HG03196 (cell line): Measurements from ENCODE around the gene CDCA5.
A peak's percentile ranks its signal among the peaks of the same experiment; 100 is the strongest.
"Not testable (repeated sequence)": the region's sequence is repeated elsewhere in the genome, so short reads cannot be mapped to it uniquely, and the experiment has no call there.

ENCODE experiments used
- ATAC-seq: cut with Tn5 transposase; IDR thresholded peaks from one replicate; pipeline ENCODE4 v1.9.1; 2021; ENCODE audit not compliant: unreplicated experiment

CDCA5 gene

DNA sequence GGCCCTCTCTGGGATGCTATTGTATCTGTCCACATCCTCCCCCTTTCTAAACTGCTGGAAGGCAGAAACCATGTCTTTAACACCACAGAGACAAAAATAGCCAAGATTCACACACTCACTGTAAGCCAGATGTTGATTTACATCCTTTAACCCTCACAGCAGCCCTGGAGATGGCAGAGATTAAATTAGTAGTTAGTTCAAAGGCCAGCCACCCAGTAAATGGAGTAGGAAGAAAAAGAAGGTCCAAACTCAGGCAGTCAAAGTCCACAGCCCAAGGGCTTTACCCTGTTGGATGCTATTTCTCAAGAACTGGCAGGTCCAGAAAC lies 35.8 kb upstream of the CDCA5 start:
- ATAC-seq, result no peak

DNA sequence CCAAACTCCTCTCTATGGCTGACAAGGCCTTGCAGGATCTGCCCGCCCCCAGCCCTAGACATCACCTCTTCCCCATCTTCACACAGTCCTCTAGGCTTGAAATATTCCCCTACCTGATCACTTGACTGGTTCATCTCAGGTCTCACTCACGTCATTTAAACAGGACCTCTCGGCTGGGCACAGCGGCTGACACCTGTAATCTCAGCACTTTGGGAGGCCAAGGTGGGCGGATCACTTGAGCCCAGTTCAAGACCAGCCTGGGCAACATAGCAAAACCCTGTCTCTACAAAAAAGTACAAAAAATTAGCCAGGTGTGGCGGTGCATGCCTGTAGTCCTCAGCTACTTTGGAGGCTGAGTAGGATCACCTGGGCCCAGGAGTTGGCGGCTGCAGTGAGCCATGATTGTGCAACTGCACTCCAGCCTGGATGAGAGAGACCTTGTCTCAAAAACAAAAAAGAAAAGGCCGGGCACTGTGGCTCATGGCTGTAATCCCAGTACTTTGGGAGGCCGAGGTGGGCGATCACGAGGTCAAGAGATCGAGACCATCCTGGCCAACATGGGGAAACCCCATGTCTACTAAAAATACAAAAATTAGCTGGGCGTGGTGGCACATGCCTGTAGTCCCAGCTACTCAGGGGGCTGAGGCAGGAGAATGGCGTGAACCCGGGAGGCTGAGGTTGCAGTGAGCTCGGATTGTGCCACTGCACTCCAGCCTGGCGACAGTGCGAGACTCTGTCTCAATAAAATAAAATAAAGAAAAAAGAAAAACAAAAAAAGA lies 35.2 kb upstream of the CDCA5 start:
- ATAC-seq, result not testable (repeated sequence)

DNA sequence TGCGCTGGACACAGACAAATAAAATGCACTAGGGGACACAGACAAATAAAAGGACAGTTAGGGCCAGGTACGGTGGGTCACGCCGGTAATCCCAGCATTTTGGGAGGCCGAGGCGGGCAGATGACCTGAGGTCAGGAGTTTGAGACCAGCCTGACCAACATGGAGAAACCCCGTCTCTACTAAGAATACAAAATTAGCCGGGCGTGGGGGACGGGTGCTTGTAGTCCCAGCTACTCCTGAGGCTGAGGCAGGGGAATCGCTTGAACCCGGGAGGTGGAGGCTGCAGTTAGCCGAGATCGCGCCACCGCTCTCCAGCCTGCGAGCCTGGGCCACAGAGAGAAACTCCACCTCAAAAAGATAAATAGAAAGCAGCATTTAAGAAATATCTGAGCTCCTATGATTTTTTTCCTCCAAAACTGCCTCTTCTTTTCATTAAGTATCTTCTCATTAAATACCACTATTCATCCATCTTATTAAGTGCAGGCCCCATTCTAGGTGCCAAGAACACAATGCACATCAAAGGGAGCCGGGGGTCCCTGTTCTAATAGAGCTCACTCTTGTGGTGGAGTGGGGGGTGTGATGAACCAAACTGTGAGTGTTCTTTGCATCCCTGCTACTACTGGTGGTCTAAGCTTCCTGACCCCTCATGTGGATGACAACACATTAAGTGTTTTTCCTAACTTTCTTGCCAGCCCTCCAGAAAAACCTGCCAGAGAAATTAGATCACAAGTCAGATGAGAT lies 34.4 kb upstream of the CDCA5 start:
- ATAC-seq, result no peak

DNA sequence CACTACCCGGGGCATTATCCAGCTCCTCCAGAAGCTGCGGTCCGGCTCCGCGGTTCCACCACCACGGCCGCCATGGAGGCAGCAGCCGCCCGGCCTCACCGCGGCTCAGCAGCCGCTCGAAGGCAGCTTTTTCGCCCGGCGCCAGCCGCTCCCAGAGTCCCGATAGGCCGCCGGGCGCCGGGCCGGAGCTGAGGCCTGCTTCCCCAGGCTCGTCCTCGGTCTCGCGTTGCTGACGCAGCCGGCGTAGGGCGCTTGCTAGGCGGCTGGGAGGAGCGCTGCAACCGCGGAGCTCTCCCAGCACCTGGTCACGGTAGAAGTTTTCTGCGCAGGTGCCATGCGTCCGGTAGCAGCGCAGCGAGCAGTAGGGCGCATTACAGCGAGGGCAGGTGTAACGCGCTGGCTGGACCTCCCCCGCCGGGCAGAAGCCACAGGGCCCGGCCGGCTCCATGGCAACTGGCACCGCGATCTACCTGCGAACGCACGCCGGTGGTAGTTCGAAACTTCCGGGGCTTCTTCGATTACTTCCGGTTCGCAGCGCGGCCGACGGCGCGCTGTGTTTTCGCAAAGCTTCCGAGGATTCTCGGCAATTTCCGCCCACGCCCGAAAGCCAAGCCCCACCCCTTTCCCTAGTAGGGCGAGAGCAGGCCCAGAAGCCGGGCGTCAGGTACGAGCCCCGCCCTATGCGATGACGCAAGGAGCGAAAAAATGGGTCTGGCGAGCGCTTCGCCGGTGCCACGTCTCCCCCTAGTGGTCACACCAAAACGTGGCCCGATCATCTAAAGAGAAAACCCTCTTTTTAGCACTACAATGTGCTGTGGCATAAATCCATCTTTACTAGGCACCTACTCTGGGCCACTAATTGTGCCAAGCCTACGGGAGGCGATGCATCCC lies 33.6 kb upstream of the CDCA5 start, which contains the start of gene ZNHIT2:
ZNHIT2 (minus strand) TSS at position 496 of the 891 bp plus-strand sequence; CDS start at position 448, 48 bp downstream.
- ATAC-seq, result peak; percentile 46

DNA sequence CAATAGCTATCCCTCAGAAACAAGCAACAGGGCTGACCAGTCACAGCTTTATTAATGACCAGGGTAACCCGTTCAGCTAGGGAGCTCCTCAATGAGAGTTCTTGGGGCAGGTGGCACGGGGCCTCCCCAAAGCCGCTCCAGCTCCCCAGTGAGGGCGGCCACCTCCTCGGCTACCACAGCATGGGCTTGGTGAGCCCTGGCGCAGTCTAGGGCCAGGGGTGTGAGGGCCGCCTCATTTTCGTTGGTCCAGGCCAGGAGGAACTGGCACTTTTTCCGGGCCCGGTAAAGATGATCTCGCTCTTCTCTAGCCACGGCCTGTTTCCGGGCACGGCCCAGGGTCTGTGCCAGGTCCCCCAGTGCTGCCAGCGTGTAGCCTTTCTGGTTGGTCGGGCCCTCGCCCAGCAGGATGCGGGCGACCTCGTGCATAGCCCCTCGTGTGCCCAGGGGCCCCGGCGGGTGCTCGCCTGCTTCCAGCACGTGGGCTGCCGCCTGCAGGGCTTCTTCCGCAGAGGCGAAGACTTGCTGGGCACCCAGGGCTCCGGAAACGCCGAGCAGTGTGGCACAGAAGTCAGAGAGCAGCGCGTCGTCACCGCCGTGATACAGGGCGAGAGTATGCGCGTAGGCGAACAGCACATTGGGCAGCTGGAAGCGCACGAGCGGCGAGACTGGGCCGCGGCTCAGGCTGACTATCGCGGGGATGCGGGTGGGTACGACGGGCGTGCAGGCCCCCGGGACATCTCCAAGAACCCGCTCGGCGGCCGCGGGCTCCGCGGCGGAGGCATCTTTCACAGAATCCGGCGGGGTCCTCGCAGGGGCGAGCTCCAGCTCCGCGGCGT lies 32.7 kb upstream of the CDCA5 start:
- no peak for ATAC-seq

DNA sequence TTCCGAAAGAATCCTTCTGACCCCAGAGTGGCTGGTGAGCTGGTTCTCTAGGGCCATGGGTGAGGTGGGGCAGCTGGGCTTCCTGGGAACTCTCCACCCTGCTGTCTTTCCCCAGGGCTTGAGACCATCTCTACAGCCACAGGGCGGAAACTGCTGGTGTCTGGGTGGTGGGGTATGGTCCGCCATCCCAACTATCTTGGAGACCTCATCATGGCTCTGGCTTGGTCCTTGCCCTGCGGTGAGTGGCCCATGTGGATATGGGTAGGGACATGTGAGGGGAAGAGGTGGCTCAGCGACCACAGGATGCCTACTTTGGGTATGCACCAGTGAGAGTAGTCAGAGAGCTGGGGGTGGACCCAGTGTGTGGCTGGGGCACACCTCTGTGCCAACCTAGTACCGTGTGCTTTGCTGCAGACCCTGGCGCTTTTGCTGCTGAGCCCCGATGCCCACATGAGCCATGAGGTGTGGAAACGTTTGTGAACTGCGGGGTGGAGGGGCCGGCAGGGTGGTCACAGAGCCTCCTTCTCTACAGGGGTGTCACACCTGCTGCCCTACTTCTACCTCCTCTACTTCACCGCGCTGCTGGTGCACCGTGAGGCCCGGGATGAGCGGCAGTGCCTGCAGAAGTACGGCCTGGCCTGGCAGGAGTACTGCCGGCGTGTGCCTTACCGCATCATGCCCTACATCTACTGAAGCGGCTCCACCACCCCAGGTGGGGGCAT lies 31.7 kb upstream of the CDCA5 start:
- ATAC-seq, result no peak

DNA sequence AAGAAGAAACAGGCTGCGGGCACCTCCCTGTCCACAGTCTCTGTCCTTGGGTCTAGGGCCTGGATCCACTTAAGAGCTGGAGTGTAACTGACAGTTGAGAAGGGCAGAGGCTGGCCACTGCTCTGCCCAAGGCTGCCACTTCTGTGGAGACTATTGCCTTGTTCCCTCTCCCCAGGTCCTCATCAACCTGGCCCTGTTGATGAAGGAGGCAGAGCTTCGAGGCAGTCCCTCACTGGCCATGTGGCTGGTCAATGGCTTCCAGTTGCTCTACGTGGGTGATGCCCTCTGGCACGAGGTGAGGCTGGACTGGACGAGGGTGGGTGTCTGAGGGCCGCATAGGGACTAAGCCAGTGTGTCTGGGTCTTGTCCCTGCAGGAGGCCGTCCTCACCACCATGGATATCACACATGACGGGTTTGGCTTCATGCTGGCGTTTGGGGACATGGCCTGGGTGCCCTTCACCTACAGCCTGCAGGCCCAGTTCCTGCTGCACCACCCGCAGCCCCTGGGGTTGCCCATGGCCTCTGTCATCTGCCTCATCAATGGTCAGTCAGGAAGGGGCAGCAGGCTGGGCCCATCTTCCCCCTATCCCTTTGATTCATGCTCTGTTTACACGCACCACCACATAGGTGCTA lies 30.8 kb upstream of the CDCA5 start:
- ATAC-seq, result no peak

DNA sequence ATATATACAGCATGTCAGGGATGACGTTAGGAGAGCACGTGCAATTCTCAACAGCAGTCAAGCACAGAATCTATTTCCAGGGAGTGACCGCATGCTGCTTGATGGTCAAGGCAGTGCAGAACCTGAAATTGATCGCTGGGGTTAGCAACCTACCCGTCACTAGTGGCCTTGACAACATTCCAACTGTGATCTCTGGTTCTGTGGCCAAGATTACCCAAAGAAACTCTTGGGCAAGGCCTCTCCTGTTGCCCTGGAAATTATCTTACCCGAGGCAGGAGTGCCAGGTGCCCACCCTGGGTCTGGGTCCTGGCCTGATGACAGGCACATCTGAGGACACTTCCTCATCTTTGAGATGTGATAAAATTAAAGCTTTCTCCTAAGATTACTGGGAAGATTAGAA lies 30.0 kb upstream of the CDCA5 start:
- no peak for ATAC-seq

DNA sequence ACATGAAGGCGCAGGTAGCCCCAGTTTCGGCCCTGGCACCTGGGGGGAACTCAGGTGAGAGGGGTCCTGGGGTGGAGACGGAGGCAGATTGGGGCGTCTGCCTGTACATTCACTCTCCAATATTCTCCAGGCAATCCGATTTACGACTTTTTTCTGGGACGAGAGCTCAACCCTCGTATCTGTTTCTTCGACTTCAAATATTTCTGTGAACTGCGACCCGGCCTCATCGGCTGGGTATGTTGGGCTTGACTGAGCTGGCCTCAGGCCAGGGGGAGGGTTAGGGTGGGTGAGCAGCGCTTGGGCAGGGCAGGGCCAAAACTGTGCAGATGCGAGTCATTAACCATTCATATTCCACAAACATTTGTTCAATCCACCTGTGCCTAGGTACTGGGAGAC lies 29.5 kb upstream of the CDCA5 start:
- ATAC-seq, result no peak

DNA sequence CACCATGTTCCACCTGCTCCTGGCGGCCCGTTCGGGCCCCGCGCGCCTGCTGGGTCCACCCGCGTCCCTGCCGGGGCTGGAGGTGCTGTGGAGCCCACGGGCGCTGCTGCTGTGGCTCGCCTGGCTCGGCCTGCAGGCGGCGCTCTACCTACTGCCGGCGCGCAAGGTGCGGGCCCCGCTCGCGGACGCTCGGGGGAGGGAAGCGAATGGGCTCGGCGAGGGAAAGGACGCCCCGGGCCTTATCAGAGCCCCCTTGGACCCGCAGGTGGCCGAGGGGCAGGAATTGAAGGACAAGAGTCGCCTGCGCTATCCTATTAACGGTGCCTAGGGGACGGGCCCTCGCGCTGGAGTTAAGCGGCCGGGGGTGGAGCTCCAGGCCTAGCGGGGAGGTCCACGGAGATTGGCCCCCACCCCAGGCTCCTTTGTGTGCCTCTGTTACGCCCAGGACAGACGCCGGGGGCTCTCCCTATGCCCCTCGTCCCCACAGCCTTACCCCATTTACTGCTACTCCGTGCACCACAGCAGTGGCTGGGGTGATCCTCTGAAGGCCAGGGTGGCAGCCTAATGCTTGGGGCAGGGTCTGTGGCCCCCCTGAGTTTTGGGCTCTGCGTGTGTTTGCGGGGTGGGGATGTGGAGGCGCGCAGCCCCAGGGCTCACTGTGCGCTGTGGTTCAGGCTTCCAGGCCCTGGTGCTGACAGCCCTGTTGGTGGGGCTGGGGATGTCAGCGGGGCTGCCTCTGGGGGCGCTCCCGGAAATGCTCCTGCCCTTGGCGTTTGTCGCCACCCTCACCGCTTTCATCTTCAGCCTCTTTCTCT lies 28.9 kb upstream of the CDCA5 start:
- ATAC-seq, result no peak

DNA sequence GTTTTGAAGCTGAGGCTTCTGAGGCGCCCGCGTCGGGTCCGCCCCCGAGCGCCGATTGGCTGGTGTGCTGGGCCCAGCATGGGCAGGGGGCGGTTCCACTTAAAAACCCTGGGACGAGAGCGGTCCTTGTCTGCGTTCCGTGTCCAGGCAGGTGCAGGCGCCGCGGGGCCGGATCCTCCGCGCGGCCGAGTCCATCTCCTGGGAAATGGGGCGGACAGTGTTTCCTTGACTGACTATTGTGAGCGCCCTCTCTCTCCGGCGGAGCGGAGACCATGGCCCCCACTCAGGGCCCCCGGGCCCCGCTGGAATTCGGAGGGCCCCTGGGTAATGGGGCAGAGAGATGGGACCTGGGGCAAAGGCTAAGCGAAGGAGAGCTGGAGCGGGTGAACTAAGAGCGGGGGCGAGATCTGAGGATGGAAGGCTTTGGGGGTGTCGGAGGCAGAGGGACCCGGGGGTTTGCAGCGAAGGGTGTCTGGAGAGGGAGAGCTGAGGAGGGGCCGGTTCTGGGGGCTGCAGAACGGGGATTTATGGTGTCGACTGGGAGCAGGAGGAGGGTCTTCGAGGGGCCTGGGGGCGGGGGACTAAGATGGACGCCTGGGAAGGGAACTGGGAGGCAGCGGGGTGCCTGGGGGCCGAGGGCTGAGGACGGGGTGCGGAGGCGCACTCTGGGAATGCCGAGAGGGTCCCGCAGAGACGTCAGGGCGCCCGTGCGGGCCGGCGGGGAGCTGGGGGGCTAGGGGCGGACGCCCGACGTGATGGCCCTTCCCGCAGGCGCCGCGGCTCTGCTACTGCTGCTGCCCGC lies 28.1 kb upstream of the CDCA5 start, which contains the start of gene TM7SF2:
TM7SF2 (plus strand) TSS at position 129 of the 802 bp plus-strand sequence; CDS start at position 273, 144 bp downstream.
- peak; percentile 55 for ATAC-seq

DNA sequence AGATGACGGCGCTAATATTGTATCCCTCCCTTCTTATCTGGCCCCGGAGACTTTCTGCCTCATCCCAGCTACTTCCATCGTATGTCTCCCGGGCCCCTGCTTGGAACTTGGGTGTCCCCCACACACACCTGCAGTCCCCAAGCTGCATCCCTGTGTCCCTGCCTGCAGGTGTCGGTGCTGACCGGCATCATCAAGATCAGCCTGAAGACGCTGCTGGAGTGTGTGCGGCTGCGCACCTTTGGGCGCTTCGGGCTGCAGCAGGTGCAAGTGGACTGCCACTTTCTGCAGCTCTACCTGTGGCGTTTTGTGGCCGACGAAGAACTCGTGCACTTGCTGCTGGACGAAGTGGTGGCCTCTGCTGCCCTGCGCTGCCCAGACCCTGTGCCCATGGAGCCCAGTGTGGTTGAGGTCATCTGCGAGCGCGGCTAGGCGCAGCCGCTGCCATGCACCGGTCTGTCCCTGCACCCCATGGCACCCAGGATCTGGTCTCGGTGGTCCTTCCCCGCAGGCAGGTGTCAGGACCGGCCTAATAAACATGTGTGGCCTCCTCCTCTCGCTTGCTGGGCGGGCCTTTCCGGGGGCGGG lies 27.4 kb upstream of the CDCA5 start:
- ATAC-seq, result no peak

DNA sequence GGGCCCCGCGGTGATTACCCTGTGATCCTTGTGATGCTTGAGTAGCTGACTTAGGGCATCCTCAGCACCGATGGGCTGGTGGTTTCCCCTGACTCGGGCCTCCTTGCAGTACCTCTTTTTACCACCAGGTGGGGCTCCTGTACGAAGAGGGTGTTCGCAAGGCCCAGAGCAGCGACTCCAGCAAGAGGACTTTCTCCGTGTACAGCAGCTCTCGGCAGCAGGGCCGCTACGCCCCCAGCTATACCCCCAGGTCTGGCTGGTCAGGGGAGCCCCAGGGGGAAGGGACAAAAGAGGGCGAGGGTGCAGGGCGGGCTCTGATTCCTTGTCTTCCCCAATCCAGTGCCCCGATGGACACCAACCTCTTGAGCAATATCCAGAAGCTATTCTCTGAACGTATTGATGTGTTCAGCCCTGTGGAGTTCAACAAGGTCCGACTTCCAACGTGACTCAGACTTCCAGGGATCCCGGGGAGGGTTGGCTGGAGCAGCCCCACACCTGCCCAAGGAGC lies 26.6 kb upstream of the CDCA5 start:
- ATAC-seq, result peak; percentile 30

DNA sequence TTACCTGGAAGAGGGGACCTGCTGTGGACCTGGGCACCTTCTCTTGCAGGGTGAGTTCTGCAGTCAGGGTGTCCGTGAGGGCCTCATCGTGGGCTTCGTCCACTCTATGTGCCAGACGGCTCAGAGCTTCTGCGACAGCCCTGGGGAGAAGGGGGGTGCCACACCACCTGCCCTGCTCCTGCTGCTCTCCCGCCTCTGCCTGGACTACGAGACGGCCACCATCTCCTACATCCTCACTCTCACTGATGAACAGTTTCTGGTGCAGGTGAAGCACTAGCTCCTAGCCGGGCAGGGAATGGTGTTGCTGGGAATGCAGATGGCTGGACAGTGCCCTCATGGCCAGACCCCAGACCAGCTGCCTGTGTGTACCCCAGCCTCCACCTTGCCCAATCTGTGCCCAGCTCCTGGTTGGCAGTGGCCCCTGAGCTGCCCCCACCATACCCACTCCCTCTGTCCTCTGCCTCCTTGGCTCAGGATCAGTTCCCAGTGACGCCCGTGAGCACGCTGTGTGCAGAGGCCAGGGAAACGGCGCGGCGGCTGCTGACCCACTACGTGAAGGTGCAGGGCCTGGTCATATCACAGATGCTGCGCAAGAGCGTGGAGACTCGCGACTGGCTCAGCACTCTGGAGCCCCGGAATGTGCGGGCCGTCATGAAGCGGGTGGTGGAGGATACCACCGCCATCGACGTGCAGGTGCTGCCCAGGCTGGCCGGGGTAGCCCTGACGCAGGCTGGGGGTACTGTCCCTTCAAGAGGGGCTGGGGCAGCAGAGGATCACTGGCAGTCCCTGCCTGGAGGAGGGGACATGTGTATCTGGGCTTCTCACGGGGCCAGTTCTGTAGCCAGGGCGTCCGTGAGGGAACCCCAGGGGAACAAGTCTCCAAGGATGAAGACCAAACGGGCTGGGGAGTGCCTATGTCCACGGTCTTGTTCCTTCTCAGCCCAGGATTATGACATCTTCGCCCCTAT lies 25.7 kb upstream of the CDCA5 start:
- ATAC-seq, result no peak

DNA sequence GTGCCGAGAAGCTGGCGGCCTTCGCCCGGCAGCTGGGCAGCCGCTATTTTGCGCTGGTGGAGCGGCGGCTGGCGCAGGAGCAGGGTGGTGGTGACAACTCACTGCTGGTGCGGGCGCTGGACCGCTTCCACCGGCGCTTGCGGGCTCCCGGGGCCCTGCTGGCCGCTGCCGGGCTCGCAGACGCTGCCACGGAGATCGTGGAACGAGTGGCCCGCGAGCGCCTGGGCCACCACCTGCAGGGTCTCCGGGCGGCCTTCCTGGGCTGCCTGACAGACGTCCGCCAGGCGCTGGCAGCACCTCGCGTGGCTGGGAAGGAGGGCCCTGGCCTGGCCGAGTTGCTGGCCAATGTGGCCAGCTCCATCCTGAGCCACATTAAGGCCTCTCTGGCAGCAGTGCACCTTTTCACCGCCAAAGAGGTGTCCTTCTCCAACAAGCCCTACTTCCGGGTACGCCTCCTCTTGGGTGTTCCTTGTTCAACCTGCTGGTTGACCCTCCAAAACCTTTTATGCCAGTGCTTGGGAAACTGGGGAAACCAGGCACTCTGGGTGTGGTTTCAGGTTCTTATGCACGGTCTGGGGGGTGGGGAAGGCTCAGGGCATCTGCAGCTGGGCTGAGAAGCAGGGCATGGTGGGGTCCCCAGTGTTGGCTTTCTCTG lies 24.8 kb upstream of the CDCA5 start:
- no peak for ATAC-seq
